Activated B cell treated with CpG ODN at 0.5 μM for 24 hours (primary cell): ENCODE results near the gene TM4SF1. TPM values are rescaled to one million over a fixed set of nuclear protein-coding genes. Genes with fewer than 3 reads are reported as not detected.

Source experiments
- ATAC-seq: fragments of 200-7000 bp; cut with Tn5 transposase; one replicate; pipeline ENCODE4 v1.10.0; 2021; ENCODE audit warnings: low read depth, mild to moderate bottlenecking, moderate library complexity
- CTCF ChIA-PET: fragments of 350-600 bp; sonication (Branson Sonifier 250); formaldehyde crosslinking; loops from one replicate; lab custom pipeline; 2021; ENCODE audit warnings: antibody characterized with exemption; lab: Charles Lee
- POLR2A ChIA-PET: fragments of 350-600 bp; sonication (Branson Sonifier 250); formaldehyde crosslinking; loops from one replicate; lab custom pipeline; 2021; ENCODE audit warnings: antibody characterized with exemption; lab: Charles Lee
- DNase-seq: peaks from one replicate; pipeline ENCODE4 v3.0.0; 2022
- H3K27ac Mint-ChIP-seq: one replicate; pipeline ENCODE4 v1.8.0; 2020; ENCODE audit warnings: mixed read lengths
- H3K27me3 Mint-ChIP-seq: one replicate; pipeline ENCODE4 v1.8.0; 2021; ENCODE audit warnings: mixed read lengths
- H3K36me3 Mint-ChIP-seq: one replicate; pipeline ENCODE4 v1.8.0; 2021; ENCODE audit warnings: low read depth, mixed read lengths
- H3K4me1 Mint-ChIP-seq: one replicate; pipeline ENCODE4 v1.8.0; 2021; ENCODE audit warnings: mixed read lengths
- H3K4me3 Mint-ChIP-seq: one replicate; pipeline ENCODE4 v1.8.0; 2020; ENCODE audit warnings: mild to moderate bottlenecking, mixed read lengths
- H3K9me3 Mint-ChIP-seq: one replicate; pipeline ENCODE4 v1.8.0; 2020; ENCODE audit warnings: mixed read lengths
- CTCF ChIP-seq: fragments of 200-600 bp; IDR thresholded peaks from one replicate; pipeline ENCODE4 v1.8.0; 2022; ENCODE audit warnings: antibody characterized with exemption, mild to moderate bottlenecking
- intact Hi-C: fragments of 100-400 bp; cut with micrococcal nuclease; formaldehyde crosslinking; loops from one replicate; pipeline ENCODE4 v1.15.1; 2024
- total RNA-seq: library from RNA; stranded (reverse); gene quantifications from 2 replicates; pipeline ENCODE4 v1.2.3, GENCODE V29; 2022

TM4SF1 gene
- total RNA-seq, 1 donor from 2014 or later = not detected

- no peaks in the 10 kb centered on the region for H3K9me3 Mint-ChIP-seq
- no peaks in the 10 kb centered on the region for H3K4me1 Mint-ChIP-seq
- H3K27ac Mint-ChIP-seq = no peak overlapping the region
- peaks cover 6% of the 10 kb centered on the region for H3K27me3 Mint-ChIP-seq
- no peak for TF ChIP-seq CTCF
- intact Hi-C loops = no loop called here
- no peak for ATAC-seq
- H3K4me3 Mint-ChIP-seq = no peak overlapping the region
- H3K36me3 Mint-ChIP-seq = no peaks in the 10 kb centered on the region
- no peak for DNase-seq
- POLR2A ChIA-PET = no interaction called here
- CTCF ChIA-PET = no interaction called here
Measured at GRCh38 chr3:149376718-149377407, 586 bp downstream of the TM4SF1 start.

GRCh38 chr3:149375501-149376196 is 1.8 kb downstream of the TM4SF1 start:
- no peak for DNase-seq
- no peak overlapping the region for H3K4me3 Mint-ChIP-seq
- no peaks in the 10 kb centered on the region for H3K9me3 Mint-ChIP-seq
- peaks cover 6% of the 10 kb centered on the region for H3K27me3 Mint-ChIP-seq
- H3K36me3 Mint-ChIP-seq = no peaks in the 10 kb centered on the region
- ChIA-PET CTCF (no interaction called here), POLR2A (no interaction called here)
- intact Hi-C loops = no loop called here
- no peaks in the 10 kb centered on the region for H3K4me1 Mint-ChIP-seq
- no peak overlapping the region for H3K27ac Mint-ChIP-seq
- TF ChIP-seq CTCF = no peak
- ATAC-seq = no peak

GRCh38 chr3:149374793-149375500 is 2.5 kb downstream of the TM4SF1 start:
- intact Hi-C loops = no loop called here
- ChIA-PET CTCF (no interaction called here), POLR2A (no interaction called here)
- no peak for TF ChIP-seq CTCF
- no peak overlapping the region for H3K4me3 Mint-ChIP-seq
- no peak overlapping the region for H3K27ac Mint-ChIP-seq
- no peak for ATAC-seq
- H3K4me1 Mint-ChIP-seq = no peaks in the 10 kb centered on the region
- peaks cover 9% of the 10 kb centered on the region for H3K27me3 Mint-ChIP-seq
- H3K36me3 Mint-ChIP-seq = no peaks in the 10 kb centered on the region
- no peak for DNase-seq
- no peaks in the 10 kb centered on the region for H3K9me3 Mint-ChIP-seq

- Mint-ChIP-seq H3K4me3 (no peak overlapping the region), H3K9me3 (no peaks in the 10 kb centered on the region), H3K27ac (no peak overlapping the region), H3K4me1 (no peaks in the 10 kb centered on the region), H3K27me3 (peaks cover 9% of the 10 kb centered on the region), H3K36me3 (no peaks in the 10 kb centered on the region)
- intact Hi-C loops = no loop called here
- no peak for ATAC-seq
- TF ChIP-seq CTCF = no peak
- CTCF ChIA-PET = no interaction called here
- POLR2A ChIA-PET = no interaction called here
- no peak for DNase-seq
Measured at GRCh38 chr3:149374391-149374790, 3.1 kb downstream of the TM4SF1 start.
